ENCODE measurements around the gene NCOA6.

DNA sequence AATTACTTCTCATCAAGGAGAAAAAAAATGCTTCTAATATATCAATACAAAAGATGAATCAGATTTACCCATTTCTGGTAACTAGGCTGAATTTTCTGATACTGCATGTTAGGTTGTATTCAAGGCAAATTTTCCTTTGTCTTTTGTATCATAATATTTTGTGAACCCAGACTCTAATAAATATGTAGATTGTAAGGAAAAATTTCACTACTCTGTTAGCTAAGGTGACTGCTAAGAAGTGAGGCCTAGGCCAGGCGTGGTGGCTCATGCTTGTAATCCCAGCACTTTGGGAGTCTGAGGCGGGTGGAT is 108.6 kb downstream of the NCOA6 start:
- TF ChIP-seq CTCF (IDR thresholded peaks at IDR 0.05), result no peak
- no peak for TF ChIP-seq POLR2A (IDR thresholded peaks at IDR 0.05)
- TF ChIP-seq POLR2AphosphoS5 (IDR thresholded peaks at IDR 0.05; ENCODE audit: insufficient read depth in 1 of 2, low read depth in 1 of 2), result no peak
